ENCODE measurements around the gene PALLD.
"Not testable (repeated sequence)": the region's sequence is repeated elsewhere in the genome, so short reads cannot be mapped to it uniquely, and the experiment has no call there.

DNA sequence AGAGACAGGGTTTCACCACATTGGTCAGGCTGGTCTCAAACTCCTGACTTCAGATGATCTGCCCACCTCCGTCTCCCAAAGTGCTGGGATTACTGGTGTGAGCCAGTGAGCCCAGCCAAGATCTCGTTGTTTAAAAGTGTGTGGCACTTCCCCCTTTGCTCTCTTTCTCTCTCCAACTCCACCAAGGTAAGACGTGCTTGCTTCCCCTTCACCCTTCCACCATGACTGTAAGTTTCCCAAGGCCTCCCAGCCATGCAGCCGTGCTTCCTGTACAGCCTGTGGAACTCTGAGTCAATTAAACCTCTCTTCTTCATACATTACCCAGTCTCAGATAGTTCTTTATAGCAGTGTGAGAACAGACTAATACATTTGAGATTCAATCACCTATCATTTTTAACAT lies 309.4 kb downstream of the PALLD start:
- TF ChIP-seq, protein P1, sequence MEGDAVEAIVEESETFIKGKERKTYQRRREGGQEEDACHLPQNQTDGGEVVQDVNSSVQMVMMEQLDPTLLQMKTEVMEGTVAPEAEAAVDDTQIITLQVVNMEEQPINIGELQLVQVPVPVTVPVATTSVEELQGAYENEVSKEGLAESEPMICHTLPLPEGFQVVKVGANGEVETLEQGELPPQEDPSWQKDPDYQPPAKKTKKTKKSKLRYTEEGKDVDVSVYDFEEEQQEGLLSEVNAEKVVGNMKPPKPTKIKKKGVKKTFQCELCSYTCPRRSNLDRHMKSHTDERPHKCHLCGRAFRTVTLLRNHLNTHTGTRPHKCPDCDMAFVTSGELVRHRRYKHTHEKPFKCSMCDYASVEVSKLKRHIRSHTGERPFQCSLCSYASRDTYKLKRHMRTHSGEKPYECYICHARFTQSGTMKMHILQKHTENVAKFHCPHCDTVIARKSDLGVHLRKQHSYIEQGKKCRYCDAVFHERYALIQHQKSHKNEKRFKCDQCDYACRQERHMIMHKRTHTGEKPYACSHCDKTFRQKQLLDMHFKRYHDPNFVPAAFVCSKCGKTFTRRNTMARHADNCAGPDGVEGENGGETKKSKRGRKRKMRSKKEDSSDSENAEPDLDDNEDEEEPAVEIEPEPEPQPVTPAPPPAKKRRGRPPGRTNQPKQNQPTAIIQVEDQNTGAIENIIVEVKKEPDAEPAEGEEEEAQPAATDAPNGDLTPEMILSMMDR (IDR thresholded peaks at IDR 0.05) = not testable (repeated sequence)
- not testable (repeated sequence) for TF ChIP-seq POLR2A (IDR thresholded peaks at IDR 0.05)
